Type B pancreatic cell (in vitro differentiated cells): Measurements from ENCODE around the gene MSMP. TPM values are rescaled to one million over a fixed set of nuclear protein-coding genes. Genes with fewer than 3 reads are reported as not detected.

Experiments used
- DNase-seq: peaks from one replicate; pipeline ENCODE4 v3.0.0; 2021; ENCODE audit warnings: mixed read lengths; ENCODE audit not compliant: unreplicated experiment; ENCODE audit errors: extremely low spot score
- H3K27ac Mint-ChIP-seq: 2 replicates; pipeline ENCODE4 v1.8.0; 2021; ENCODE audit warnings: mild to moderate bottlenecking, mixed read lengths
- H3K27me3 Mint-ChIP-seq: 2 replicates; pipeline ENCODE4 v1.8.0; 2021; ENCODE audit warnings: mixed read lengths
- H3K36me3 Mint-ChIP-seq: 2 replicates; pipeline ENCODE4 v1.8.0; 2021; ENCODE audit warnings: mixed read lengths
- H3K4me1 Mint-ChIP-seq: one replicate; pipeline ENCODE4 v1.8.0; 2021; ENCODE audit warnings: mixed read lengths; ENCODE audit not compliant: unreplicated experiment
- H3K4me3 Mint-ChIP-seq: 2 replicates; pipeline ENCODE4 v1.8.0; 2021; ENCODE audit warnings: mild to moderate bottlenecking, mixed read lengths
- H3K9me3 Mint-ChIP-seq: 2 replicates; pipeline ENCODE4 v1.8.0; 2021; ENCODE audit warnings: mixed read lengths
- CTCF ChIP-seq: fragments of 200-600 bp; sonication (generic); conservative IDR thresholded peaks from 2 replicates; pipeline ENCODE4 v1.5.0; 2021; ENCODE audit warnings: antibody characterized with exemption, mild to moderate bottlenecking
- total RNA-seq: library from RNA; stranded (reverse); gene quantifications from 2 replicates; pipeline ENCODE4 v1.2.1, GENCODE V29; 2021; ENCODE audit warnings: low replicate concordance

MSMP gene
- total RNA-seq, 1 donor from 2014 or later, result not detected

GRCh38 chr9:35778496-35778895 is 24.4 kb upstream of the MSMP start:
- Mint-ChIP-seq H3K27ac (no peak overlapping the region), H3K36me3 (no peaks in the 10 kb centered on the region), H3K4me3 (no peak overlapping the region), H3K27me3 (no peaks in the 10 kb centered on the region), H3K4me1 (peaks cover 10% of the 10 kb centered on the region), H3K9me3 (no peaks in the 10 kb centered on the region)
- DNase-seq, result no peak
- no peak for TF ChIP-seq CTCF

GRCh38 chr9:35776018-35776417 is 21.9 kb upstream of the MSMP start:
- H3K9me3 Mint-ChIP-seq, result no peaks in the 10 kb centered on the region
- H3K27ac Mint-ChIP-seq, result peak overlapping the region; percentile 30
- H3K4me1 Mint-ChIP-seq, result peaks cover 10% of the 10 kb centered on the region
- H3K36me3 Mint-ChIP-seq, result no peaks in the 10 kb centered on the region
- no peak overlapping the region for H3K4me3 Mint-ChIP-seq
- no peaks in the 10 kb centered on the region for H3K27me3 Mint-ChIP-seq
- no peak for TF ChIP-seq CTCF
- no peak for DNase-seq

GRCh38 chr9:35774907-35775635 is 21.0 kb upstream of the MSMP start:
- no peak overlapping the region for H3K27ac Mint-ChIP-seq

GRCh38 chr9:35771943-35772342 is 17.9 kb upstream of the MSMP start:
- no peak for TF ChIP-seq CTCF
- DNase-seq, result no peak
- no peak overlapping the region for H3K27ac Mint-ChIP-seq
- H3K4me1 Mint-ChIP-seq, result peaks cover 10% of the 10 kb centered on the region
- no peaks in the 10 kb centered on the region for H3K27me3 Mint-ChIP-seq
- no peaks in the 10 kb centered on the region for H3K9me3 Mint-ChIP-seq
- no peak overlapping the region for H3K4me3 Mint-ChIP-seq
- H3K36me3 Mint-ChIP-seq, result no peaks in the 10 kb centered on the region

More at GRCh38 chr9:35774907-35775635, 21.0 kb upstream of the MSMP start:
- H3K27me3 Mint-ChIP-seq, result no peaks in the 10 kb centered on the region
- H3K4me3 Mint-ChIP-seq, result no peak overlapping the region
- DNase-seq, result no peak
- no peaks in the 10 kb centered on the region for H3K9me3 Mint-ChIP-seq
- TF ChIP-seq CTCF, result no peak
- peaks cover 10% of the 10 kb centered on the region for H3K4me1 Mint-ChIP-seq
- no peaks in the 10 kb centered on the region for H3K36me3 Mint-ChIP-seq

- H3K9me3 Mint-ChIP-seq, result no peaks in the 10 kb centered on the region
- H3K27me3 Mint-ChIP-seq, result no peaks in the 10 kb centered on the region
- H3K4me1 Mint-ChIP-seq, result peaks cover 10% of the 10 kb centered on the region
- no peak for TF ChIP-seq CTCF
- no peaks in the 10 kb centered on the region for H3K36me3 Mint-ChIP-seq
- no peak overlapping the region for H3K27ac Mint-ChIP-seq
- DNase-seq, result no peak
- no peak overlapping the region for H3K4me3 Mint-ChIP-seq
Observed at GRCh38 chr9:35771534-35771933, 17.5 kb upstream of the MSMP start.
